PC-9 (cell line): ENCODE data around the gene TMEM208.

Experiments used
- EZH2 ChIP-seq: fragments of 200-600 bp; sonication (generic); IDR thresholded peaks from 2 replicates; pipeline ENCODE4 v1.8.0; 2017; ENCODE audit warnings: antibody characterized with exemption, low read depth
- TF ChIP-seq, protein P1 (sequence below): fragments of 200-600 bp; sonication (generic); conservative IDR thresholded peaks from 2 replicates; pipeline ENCODE4 v1.6.1; 2017; ENCODE audit warnings: mixed run types, antibody characterized with exemption, mild to moderate bottlenecking, moderate library complexity

DNA sequence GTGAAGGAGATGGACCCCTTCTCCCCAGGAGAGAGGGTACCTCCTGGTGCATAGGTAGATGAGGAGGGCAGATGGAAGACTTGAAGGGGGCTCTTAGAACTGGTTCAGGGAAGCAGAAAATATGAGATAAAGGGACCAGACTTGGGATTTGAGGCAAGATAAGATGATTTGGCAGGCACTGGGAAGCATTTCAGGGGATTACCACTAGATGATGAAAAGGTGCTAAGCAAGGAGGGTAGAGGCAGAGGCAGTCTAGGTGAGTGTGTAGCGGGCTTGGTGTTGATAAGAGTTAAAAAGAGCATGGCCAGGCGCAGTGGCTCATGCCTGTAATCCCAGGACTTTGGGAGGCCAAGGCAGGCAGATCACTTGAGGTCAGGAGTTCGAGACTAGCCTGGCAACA lies 36.3 kb downstream of the TMEM208 start:
- no peak for TF ChIP-seq EZH2
- TF ChIP-seq, protein P1, sequence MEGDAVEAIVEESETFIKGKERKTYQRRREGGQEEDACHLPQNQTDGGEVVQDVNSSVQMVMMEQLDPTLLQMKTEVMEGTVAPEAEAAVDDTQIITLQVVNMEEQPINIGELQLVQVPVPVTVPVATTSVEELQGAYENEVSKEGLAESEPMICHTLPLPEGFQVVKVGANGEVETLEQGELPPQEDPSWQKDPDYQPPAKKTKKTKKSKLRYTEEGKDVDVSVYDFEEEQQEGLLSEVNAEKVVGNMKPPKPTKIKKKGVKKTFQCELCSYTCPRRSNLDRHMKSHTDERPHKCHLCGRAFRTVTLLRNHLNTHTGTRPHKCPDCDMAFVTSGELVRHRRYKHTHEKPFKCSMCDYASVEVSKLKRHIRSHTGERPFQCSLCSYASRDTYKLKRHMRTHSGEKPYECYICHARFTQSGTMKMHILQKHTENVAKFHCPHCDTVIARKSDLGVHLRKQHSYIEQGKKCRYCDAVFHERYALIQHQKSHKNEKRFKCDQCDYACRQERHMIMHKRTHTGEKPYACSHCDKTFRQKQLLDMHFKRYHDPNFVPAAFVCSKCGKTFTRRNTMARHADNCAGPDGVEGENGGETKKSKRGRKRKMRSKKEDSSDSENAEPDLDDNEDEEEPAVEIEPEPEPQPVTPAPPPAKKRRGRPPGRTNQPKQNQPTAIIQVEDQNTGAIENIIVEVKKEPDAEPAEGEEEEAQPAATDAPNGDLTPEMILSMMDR, result no peak
